Activated CD4-positive, alpha-beta T cell treated with anti-CD3 and anti-CD28 coated beads for 24 hours (primary cell): ENCODE results near the gene HS6ST3.

Experiments
- DNase-seq, 2 donors: peaks; one replicate each; pipeline ENCODE4 v3.0.0-alpha.2; 2020; ENCODE audit warnings: low read depth in 2 of 2

Gene HS6ST3

DNA sequence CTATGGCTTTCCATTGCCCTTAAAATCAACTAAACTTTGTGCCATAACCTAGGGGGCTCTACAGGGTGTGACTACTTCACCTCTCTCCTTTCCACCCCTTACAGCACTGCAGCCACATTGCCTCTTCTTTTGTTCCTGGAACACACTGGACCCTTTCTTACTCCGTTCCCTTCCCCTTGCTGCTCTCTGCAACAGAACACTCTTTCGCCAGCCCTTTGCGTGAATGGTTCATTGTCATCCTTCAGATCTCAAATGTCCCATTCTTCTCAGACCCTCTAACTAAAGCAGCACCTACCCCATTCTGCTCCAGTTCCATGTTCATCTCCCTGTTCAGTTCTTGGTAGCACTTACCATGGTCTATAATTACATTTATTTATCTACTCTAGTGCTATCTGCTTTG, 696.1 kb downstream of the HS6ST3 start:
- no peak for DNase-seq

DNA sequence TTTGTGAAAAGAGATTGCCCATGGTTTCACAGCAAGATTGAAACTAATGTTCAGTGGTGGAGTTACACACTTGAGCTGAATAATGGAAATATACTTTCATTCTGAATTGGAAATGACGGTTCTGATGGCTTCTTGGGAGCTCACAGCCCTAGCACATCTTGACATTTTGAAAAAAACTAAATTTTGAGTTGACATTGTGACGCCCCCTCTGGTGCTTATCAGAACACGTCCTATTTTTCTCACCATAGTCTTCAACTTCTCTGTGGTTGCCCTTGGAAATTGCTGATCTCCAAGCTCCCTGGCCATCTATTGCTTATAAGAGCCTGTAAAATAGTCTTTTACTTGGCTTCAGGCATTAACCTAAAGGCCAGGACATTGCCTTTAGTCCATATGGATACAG, 702.3 kb downstream of the HS6ST3 start:
- no peak for DNase-seq

DNA sequence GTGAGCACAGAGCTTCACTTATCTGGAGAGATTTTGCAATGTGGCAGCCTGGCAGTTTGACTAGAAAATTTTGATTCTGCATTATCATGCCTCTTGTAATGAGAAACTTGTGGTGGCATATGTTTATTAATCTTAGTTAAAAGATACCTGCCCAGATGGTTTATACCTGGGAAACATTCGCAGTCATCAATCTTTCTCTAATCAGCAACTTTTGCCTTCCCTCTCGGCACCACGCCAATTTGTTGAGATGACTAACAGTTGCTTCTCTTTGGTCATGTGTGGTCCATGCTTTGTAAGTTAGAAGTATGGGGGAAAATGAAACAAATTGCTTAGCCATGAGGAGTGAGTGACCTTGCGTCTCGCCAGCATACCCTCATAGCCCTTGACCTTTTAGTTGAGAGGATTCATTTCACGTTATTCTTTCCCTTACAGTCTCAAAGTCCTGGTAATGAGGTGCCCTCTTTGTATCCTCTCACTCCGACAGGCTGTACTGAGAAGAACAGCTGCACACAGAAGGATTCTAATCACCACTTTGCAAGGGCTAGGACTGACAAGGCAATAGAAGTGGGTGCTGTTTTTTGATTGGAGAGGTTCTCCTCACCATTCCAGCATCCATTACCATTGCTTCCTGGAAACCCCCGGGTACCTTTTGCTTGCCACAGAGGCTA, 703.0 kb downstream of the HS6ST3 start:
- DNase-seq = no peak

DNA sequence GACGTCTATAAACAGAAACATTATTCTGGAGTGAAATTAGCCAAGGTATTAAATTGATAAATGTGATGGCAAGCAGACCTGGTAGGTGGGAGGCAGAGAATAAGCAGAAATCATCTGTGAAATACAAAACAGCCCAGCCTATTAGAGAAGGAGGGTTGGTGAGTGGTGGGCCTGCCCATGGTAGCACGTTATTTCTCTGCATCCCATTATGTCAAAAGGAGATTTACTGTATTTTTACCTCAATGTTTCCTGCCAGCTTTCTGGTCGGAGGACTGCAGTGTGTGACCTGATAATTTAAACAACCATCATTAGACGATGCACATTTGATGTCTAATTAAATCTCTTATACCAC, 703.5 kb downstream of the HS6ST3 start:
- DNase-seq = no peak

DNA sequence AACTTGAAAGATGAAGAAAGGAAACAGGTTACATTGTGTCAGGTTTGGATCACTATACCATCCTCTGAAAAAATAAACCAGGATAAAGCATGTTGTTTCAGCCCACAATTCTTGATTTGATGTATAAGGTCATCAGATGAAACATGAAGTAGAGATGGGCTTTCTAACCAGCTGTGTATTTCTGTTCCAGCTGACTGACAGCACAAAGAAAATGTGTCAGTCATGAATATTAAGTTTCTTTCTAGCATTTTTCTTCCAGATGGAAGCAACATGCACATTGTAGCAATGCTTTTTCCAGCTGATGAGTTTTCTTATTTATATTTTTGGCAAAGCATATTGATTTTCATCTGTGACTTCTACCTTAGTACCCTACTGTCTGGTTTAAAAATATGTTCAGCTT, 704.8 kb downstream of the HS6ST3 start:
- DNase-seq = no peak

DNA sequence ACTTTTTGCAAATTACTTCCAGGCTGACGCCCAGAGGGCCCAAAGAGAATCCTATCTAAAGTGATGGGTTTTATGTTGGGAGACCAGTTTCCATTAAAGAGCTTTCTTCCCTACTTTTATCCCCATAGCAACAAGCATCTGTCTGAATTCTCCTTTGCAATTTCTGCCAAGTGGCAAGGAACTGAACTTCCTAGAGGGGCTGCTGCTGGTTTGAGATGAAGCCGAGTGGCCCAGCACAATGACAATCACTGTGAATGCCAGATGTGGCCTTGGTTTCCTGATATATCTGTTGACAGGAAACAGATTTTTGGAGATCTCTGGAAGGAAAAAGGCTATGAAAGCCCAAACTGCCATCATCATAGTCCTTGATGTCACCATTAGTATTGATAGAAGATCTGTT, 705.8 kb downstream of the HS6ST3 start:
- DNase-seq = no peak

DNA sequence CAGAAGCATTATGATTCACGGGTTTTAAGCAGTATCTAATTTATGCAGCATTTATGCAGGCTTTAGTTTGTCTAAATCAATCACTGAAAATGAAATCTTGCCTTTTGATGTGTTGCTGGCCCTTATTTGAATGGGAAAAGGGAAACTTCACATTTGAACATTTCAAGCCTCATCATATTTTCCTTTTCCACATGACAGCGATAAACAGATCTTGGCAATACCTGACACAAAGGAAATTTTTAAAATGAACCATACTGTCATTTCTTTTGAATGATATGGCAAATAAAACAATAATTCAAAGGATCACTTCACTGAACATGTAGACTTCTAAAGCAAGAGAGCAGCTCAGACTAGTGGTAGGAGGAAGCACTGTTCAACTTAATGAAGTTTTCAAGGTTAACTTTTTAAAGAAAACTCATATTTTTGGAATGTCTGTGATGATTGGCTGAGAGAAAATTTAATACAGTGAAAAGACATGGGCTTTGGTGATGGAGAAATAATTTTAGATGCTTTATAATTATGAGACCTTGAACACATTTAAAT, 706.3 kb downstream of the HS6ST3 start:
- no peak for DNase-seq

DNA sequence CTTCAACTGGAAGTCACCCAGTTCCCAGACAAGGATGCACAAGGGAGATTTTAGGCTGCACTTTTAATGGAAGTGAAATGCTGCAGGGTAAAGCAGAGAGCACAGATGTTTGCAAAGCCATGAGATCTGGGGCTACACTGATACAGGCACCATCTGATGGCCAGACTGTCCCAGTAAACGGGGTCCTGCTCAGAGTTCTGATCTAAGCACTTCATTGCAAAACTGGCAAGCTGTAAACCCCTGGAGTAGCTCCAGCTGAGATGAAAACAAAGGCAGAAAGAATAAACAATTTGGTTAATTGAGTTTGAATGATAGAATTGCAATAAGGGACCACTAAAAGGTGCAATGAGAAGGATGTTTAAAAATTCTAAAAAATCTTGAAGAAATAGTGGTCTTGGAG, 707.2 kb downstream of the HS6ST3 start:
- no peak for DNase-seq

DNA sequence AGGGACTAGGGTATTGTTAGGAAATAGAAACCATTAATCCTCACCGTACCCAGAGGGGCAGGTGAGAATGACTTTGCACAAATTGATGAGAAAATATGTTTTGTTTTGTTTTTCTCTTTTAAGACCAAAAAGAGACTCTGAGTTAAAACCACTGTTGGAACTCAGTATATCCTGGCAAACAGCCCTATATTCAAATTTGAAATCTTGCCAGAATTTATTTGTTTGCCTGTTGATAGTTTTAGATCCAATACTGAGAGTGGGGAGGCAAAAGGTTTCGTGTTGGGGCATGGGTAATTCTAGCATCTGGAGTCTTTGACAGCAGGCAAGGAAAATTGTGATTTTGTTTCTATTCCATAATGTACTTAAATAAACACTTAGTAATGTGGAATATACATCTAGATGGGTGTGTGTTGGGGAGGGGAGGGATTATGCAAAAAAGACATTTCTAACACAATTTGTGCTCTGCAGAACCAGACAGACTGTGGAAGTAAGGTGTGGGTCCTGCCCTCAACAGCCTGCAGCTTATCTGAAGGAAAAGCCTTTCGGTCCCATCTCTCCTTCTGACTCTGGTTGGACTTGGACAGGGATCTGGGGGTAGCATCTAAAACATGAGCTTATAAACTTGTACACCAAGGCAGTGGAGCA, 713.7 kb downstream of the HS6ST3 start:
- no peak for DNase-seq

DNA sequence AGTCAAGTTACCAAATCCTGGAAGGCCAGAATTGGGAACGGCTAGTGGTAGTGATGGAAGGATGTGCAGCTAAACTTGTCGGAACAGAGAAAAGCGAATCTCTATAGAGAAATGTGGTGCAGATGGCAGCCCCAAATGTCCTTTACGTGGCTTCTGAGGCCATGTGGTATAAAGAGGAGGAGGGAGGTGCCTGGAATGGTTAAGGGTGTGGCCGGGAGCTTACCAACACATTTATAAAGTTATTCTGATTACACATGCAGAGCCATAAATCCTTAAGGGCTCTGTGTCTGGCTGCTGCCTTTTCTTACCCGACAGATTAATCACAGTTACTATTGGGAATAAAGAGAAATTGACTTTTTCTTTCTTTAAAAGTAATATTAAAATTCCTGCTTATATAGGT, 714.3 kb downstream of the HS6ST3 start:
- no peak for DNase-seq

DNA sequence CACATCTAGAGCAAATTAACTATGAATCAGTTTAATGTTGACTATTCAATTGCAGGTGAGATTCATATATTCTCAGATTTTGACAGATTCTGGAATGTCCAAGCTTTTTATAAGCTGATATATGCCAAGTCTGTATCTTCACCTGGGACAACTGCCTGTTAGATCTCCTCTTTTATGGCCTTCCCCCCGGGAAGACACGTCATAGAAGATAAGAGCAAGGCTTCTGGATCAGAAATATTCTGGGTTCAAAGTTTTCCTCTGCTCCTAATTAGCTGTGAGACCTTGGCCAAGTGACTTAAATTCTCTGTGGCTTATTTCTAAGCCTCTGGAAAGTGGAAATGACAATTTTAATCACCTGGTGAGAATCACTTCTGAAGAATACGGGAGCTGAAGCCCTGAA, 716.8 kb downstream of the HS6ST3 start:
- DNase-seq = no peak

DNA sequence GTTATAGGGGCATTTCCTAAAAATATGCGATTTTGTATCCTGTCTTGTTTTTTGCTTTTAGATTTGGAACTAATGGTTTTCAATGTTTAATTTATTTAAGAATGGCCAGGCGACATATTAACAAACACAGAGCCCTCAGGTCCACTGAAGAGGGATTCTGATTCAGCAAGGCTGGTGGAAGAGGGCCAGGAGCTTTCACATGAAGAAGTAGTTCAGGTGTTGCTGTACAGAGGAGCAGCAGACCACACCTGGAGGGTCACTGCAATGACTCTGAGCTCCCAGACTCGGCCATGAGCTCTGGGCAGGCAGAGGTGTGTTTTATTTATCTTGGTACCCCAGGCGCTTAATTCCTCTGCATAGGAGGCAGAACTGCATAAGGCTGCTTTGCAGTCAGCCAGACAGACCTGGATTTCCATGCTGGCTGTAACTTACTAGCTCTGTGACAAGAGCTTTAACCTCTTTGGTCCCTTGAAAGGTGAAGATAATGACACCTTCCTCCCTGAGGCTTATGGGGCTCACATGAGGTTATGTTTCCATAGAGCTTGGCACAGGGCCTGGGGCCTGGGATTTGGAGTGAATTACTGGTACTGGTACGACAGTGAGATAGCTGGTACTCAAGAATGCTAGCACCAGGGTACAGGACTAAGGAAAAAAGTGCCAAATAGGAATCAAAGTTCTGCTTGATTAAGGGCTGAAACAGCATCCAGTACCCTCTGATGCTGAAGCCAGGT, 719.6 kb downstream of the HS6ST3 start:
- DNase-seq = no peak

DNA sequence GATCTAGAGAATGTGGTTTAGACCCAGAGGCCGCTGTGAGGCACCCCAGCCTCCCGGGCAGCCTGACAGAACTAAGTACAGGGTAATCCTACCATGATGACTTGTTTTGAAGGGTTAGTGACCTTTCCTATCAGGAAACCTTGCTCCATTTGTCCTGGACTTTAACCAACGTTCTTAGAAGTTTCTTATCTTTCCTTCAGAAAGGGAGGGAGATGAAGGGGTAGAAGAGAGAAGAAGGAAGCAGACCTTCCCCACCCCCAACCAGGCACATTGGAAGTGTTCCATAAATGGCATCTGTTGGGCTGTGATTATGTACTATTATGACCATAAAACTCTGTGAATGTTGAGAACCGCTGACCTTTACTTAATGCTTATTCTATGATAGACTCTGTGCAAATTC, 720.2 kb downstream of the HS6ST3 start:
- DNase-seq = no peak

DNA sequence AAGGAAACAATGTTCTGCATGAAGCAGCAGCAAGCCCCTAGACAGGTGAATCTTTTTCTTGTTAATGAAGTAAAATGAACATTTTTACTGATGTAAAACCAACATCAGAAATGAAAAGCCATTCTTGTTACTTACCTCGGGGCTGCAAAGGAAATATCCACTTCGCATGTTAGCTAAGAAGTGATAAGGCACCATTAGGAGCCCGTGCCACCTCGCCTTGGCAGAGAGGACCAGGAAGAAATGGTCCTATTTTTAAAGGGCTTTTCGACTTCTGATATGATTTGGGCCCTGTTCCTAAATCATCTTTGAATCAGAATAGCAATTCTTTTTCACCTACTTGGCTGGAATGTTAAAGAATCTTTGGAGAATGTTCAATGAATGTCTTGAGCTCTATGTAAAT, 721.1 kb downstream of the HS6ST3 start:
- no peak for DNase-seq

DNA sequence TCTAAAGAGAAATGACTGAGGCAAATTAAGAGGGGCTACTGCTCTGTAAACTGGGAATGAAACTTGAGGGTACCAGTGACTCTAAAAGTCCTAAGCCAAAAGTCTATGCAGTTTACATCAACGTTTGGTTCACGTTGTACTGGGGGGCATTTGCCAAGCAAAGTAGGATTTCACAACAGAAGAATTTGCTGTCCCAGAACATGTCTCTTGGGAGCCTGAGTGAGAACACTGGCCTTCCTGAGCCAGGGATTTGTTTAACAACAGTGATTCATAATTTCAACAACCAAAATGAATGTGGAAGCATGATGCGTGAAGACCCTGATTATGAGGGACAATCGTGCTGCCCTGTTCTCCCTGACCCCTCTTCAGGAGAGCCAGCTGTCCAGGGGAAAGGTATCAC, 726.4 kb downstream of the HS6ST3 start:
- DNase-seq = no peak

DNA sequence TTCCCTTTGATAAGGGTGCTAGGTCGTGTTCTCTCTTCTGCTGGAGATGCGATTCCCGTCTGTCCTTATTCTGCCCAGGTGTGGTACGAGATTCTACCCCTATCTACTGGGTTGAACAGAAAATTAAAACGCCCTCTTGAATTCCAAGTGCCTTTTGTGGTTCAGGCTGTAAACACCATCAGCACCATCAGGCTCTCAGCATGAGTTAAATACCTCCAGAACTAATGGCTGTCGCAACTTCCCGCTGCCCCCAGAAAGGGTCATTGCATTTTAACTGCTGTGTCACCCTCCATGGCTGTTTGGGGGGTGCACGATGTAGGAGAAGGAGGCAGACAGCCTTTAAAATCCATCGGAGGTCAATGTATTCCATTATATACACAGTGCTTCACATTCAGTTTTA, 727.0 kb downstream of the HS6ST3 start:
- no peak for DNase-seq

DNA sequence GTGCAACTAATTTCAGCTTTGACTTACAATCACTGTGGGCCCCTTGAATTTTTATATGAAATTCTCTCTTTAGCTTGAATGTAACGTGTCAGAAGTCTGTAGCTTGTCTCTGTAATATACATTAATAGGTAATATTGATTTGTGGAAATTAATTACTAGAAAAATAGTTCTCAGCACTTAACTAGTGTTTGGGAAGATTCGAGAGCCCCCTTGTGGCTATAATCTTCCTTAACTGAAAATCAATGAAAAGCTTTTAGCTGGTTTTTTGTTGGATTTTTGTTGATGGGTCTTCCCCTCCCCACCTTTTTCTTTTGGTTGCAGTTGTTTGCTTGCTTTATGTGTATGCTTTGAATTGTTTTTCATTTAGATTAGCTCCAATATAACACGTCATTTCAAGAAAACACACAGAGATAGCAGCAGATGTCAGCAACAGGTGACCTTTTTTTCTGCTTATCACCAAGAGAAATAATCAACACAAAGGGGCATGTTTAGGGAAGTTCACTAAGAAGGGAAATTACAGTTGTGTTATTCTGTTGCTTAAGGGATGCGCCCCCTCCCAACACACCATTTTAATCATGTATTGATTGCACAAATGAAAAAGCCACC, 727.5 kb downstream of the HS6ST3 start:
- no peak for DNase-seq

DNA sequence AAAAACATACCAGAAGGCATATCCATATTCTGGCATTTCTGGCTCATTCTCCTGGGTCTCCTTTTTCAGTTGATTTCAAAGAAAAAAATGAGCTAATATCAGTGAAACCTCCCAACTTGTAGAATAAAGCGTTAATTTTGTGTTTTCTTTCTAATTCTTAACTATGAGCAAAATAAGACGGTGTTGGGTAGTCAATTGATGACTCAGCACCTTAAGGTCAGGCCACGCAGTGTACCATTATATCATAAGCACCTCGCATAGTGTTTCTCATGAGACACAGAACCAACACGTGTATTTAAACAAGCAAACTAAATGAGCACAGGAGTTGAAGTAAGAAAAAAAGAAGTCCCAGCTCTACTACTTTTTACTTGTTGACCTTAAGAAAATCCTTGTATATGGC, 729.5 kb downstream of the HS6ST3 start:
- DNase-seq = no peak

DNA sequence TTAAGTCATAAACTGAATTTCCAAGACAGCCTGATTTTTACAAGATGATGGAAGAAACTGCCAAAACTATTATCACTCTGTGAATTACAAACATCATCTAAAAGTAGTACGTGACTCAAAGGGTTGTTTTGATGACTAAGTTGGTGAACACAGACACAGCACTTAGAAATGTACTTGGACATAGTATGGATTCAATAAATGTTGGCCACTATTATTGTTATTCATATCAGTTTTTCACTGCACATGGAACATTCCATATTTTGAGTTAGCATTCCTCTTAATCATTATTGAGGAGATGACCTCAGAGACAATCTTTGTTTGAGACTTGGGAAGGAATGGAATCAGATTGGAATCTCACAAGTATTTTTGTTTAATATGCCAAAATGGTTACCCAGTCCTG, 731.5 kb downstream of the HS6ST3 start:
- no peak for DNase-seq

DNA sequence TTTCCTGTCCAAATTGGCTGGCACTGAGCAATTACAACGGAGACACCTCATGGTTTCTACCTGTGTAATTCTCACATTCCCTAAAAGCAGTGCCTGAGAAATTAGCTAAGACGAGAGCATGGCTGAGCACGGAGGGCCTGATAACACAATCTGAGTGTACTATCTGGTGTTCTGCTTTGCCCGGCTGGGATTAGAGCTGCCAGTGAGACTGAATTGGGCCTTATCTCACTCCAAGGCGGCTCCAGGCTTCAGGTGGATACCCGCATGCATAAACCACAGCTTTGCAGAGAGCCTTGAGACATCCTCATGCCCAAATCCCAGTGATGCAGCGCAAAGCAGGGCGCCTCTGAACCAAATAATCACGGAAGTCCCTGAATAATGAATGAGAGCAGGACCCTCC, 732.1 kb downstream of the HS6ST3 start:
- no peak for DNase-seq

DNA sequence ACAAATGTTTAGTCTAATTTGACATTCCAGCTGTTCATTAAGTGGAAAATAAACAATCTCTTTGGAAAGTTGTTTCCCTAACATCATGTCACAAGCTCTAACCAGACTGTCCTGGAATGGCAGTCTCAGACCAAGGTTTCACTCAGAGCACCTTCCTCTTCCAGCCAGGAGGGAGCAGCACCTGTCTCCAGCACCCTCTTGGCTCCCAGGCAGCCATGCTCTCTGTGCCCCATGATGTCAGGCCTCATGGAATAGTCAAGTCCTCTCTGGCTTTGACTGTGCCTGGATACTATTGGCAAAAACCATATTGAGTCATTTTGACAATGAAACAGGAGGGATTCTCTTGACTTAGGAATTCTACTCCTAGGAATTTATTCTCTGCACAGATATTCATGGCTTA, 733.0 kb downstream of the HS6ST3 start:
- no peak for DNase-seq

DNA sequence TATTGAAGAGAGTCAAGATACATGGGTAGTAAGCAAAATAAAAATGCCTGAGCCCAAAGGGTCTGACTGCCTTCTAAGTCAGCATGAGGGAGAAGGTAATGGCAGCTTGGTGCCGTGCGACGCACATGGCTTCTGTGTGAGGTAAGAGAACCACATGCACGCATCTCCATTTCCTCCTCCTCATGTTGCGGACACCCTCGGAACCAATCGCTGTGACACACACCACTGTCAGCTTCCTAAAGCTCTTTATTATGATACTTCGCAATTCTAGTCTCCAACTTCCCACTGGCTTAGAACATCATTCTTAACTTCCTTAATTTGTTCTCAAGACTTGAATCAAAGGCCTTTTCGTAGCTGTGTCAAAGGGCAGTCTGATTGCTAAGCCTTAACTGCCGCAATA, 734.2 kb downstream of the HS6ST3 start:
- DNase-seq = no peak

DNA sequence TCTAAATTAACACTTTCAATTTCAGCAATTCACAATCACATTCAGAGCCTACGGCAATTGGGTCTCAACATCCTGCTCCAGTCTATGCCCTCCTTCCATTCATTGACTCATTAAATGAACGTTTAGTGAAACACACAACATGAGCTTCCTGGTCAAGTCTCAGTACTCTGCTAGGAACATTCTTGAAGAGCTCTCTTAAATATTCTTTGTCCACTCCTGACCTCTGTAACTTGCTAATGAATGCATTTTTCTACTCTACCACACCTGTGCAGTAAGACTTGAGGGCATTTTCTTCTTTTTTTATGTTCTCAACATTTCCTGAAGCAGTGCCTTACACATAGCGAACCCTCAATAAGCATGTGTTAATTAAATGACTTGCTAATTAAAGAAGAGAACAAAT, 735.7 kb downstream of the HS6ST3 start:
- no peak for DNase-seq
